DOHH2 (cell line): ENCODE data around the gene CAPN14.

Source experiments
- H3F3A ChIP-seq: fragments of 200-600 bp; sonication (generic), shearing (Covaris generic); 2 replicates; pipeline ENCODE4 v1.6.0; 2016; ENCODE audit warnings: antibody characterized with exemption, mild to moderate bottlenecking; ENCODE audit not compliant: control insufficient read depth, insufficient read depth
- H3K27ac ChIP-seq: fragments of 200-600 bp; sonication (generic); 2 replicates; pipeline ENCODE4 v1.5.1; 2014; ENCODE audit warnings: low read depth, mild to moderate bottlenecking, low read length, moderate library complexity
- H3K27me3 ChIP-seq: fragments of 200-600 bp; sonication (generic); 2 replicates; pipeline ENCODE4 v1.6.1; 2014; ENCODE audit warnings: mild to moderate bottlenecking, low read length, mixed read lengths; ENCODE audit not compliant: control insufficient read depth
- H3K36me3 ChIP-seq: fragments of 200-600 bp; sonication (generic); 2 replicates; pipeline ENCODE4 v1.6.1; 2014; ENCODE audit warnings: mild to moderate bottlenecking, low read length, moderate library complexity, mixed read lengths; ENCODE audit not compliant: control insufficient read depth
- H3K4me1 ChIP-seq: fragments of 200-600 bp; sonication (generic); 2 replicates; pipeline ENCODE4 v1.6.1; 2014; ENCODE audit warnings: mild to moderate bottlenecking, low read length, mixed read lengths; ENCODE audit not compliant: control insufficient read depth
- H3K4me2 ChIP-seq: fragments of 200-600 bp; sonication (generic); 2 replicates; pipeline ENCODE4 v1.6.0; 2014; ENCODE audit warnings: mild to moderate bottlenecking, low read length, moderate library complexity
- H3K4me3 ChIP-seq: fragments of 200-600 bp; sonication (generic); 2 replicates; pipeline ENCODE4 v1.5.1; 2014; ENCODE audit warnings: mild to moderate bottlenecking, low read length, mixed read lengths
- H3K79me2 ChIP-seq: fragments of 200-600 bp; sonication (generic); 2 replicates; pipeline ENCODE4 v1.6.1; 2014; ENCODE audit warnings: mild to moderate bottlenecking, low read length, mixed read lengths; ENCODE audit not compliant: control insufficient read depth
- H3K9me2 ChIP-seq: fragments of 200-600 bp; sonication (generic); replicated peaks from 2 replicates; pipeline ENCODE4 v1.6.1; 2014; ENCODE audit warnings: mild to moderate bottlenecking, low read length, mixed read lengths; ENCODE audit not compliant: control insufficient read depth
- H3K9me3 ChIP-seq: fragments of 200-600 bp; sonication (generic); 2 replicates; pipeline ENCODE4 v1.6.1; 2014; ENCODE audit warnings: antibody characterized with exemption, low read length, mixed read lengths; ENCODE audit not compliant: control insufficient read depth, insufficient read depth
- H4K20me1 ChIP-seq: fragments of 200-600 bp; sonication (generic); 2 replicates; pipeline ENCODE4 v1.6.0; 2014; ENCODE audit warnings: low read depth, mild to moderate bottlenecking, antibody characterized with exemption, low read length, moderate library complexity; ENCODE audit not compliant: control insufficient read depth, insufficient read depth
- CTCF ChIP-seq: fragments of 200-600 bp; sonication (generic); IDR thresholded peaks from one replicate; pipeline ENCODE4 v1.5.1; 2014; ENCODE audit warnings: antibody characterized with exemption, mild to moderate bottlenecking, low read depth, low read length; ENCODE audit not compliant: poor library complexity, severe bottlenecking
- EZH2phosphoT487 ChIP-seq: fragments of 200-600 bp; sonication (generic); IDR thresholded peaks from 2 replicates; pipeline ENCODE4 v1.6.1; 2017; ENCODE audit warnings: borderline replicate concordance, mild to moderate bottlenecking, antibody characterized with exemption, low read length, moderate library complexity, mixed read lengths

Gene CAPN14

GRCh38 chr2:31243053-31243452 is 25.7 kb upstream of the CAPN14 start:
- H3K4me3 ChIP-seq, result no peak overlapping the region
- H3F3A ChIP-seq, result no peaks in the 10 kb centered on the region
- H3K27ac ChIP-seq, result no peak overlapping the region
- TF ChIP-seq CTCF (no peak), EZH2phosphoT487 (no peak)
- no peak overlapping the region for H3K4me2 ChIP-seq
- H3K27me3 ChIP-seq, result no peaks in the 10 kb centered on the region
- H3K36me3 ChIP-seq, result no peaks in the 10 kb centered on the region
- H3K9me3 ChIP-seq, result no peaks in the 10 kb centered on the region
- no peaks in the 10 kb centered on the region for H3K9me2 ChIP-seq
- no peaks in the 10 kb centered on the region for H3K4me1 ChIP-seq
- H4K20me1 ChIP-seq, result no peaks in the 10 kb centered on the region
- H3K79me2 ChIP-seq, result no peaks in the 10 kb centered on the region

- Histone ChIP-seq H3F3A (no peaks in the 10 kb centered on the region), H3K27ac (no peak overlapping the region), H3K9me2 (no peaks in the 10 kb centered on the region), H3K4me2 (no peak overlapping the region), H3K4me1 (no peaks in the 10 kb centered on the region), H3K36me3 (no peaks in the 10 kb centered on the region), H3K27me3 (no peaks in the 10 kb centered on the region), H3K79me2 (no peaks in the 10 kb centered on the region), H4K20me1 (no peaks in the 10 kb centered on the region), H3K4me3 (no peak overlapping the region), H3K9me3 (no peaks in the 10 kb centered on the region)
- TF ChIP-seq CTCF, result no peak
- TF ChIP-seq EZH2phosphoT487, result no peak
These were observed 24.4 kb upstream of the CAPN14 start for GRCh38 chr2:31241625-31242270.

- Histone ChIP-seq H3K79me2 (no peaks in the 10 kb centered on the region), H3K4me1 (no peaks in the 10 kb centered on the region), H3F3A (no peaks in the 10 kb centered on the region), H3K9me2 (no peaks in the 10 kb centered on the region), H3K27ac (no peak overlapping the region), H3K4me2 (no peak overlapping the region), H3K9me3 (no peaks in the 10 kb centered on the region), H3K36me3 (no peaks in the 10 kb centered on the region), H3K27me3 (no peaks in the 10 kb centered on the region), H4K20me1 (no peaks in the 10 kb centered on the region), H3K4me3 (no peak overlapping the region)
- TF ChIP-seq EZH2phosphoT487, result no peak
- no peak for TF ChIP-seq CTCF
These were observed 23.4 kb upstream of the CAPN14 start for GRCh38 chr2:31240381-31241365.
